ENCODE data around the gene RNF114.
A peak's percentile ranks its signal among the peaks of the same experiment; 100 is the strongest.

The RNF114 gene

DNA sequence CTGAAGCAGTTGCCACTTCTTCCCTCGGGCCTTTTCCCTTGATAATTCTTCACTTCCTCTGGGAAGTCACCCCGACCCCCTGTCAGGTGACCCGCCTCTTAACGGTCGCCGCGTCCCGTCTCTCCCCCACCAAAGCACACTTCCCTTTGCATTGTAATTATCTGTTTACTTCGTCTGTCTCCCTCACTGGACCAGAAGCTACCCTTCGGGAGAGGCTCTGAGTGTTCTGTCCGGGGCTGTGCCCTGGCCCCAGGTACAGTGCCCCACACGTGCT is 45.8 kb downstream of the RNF114 start:
- TF ChIP-seq, protein P1, sequence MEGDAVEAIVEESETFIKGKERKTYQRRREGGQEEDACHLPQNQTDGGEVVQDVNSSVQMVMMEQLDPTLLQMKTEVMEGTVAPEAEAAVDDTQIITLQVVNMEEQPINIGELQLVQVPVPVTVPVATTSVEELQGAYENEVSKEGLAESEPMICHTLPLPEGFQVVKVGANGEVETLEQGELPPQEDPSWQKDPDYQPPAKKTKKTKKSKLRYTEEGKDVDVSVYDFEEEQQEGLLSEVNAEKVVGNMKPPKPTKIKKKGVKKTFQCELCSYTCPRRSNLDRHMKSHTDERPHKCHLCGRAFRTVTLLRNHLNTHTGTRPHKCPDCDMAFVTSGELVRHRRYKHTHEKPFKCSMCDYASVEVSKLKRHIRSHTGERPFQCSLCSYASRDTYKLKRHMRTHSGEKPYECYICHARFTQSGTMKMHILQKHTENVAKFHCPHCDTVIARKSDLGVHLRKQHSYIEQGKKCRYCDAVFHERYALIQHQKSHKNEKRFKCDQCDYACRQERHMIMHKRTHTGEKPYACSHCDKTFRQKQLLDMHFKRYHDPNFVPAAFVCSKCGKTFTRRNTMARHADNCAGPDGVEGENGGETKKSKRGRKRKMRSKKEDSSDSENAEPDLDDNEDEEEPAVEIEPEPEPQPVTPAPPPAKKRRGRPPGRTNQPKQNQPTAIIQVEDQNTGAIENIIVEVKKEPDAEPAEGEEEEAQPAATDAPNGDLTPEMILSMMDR (IDR thresholded peaks at IDR 0.05; ENCODE audit: low read depth, low read length) = no peak
- no peak for DNase-seq (ENCODE audit: extremely low read depth, low read depth)

DNA sequence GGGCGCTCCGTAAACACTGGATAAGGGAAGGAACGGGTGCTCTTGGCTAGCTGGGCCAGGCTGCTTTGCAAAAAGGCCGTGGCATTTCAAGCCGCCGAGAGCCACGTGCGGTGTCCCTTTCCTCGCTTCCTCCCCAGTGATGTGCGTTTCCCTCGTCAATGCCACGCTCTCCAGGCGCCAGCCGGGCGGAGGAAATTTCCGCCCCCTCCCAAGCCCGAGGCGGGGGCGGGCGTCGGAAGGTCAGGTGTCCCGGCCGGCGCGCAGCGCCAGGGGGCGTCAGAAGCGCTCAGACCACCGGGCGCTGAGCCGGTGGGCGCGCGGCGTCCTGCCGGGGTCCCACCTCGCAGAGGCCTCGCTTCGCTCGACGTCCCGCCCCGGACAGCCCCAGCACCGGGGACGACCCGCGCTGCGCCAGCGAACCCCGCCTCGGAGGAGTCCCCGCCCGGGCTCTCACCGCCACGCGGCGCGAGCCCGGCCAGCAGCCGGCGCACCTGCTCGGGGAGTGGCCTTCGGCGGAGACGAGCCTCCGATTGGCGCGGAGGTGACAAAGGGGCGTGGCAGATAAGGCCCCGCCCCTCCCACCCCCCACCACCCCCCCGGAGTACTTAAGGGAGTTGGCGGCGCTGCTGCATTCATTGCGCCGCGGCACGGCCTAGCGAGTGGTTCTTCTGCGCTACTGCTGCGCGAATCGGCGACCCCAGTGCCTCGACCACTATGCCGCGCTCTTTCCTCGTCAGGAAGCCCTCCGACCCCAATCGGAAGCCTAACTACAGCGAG is 46.3 kb downstream of the RNF114 start, which contains the start of gene SNAI1:
Gene SNAI1, plus strand, starts transcription at position 635 of the 777 bp plus-strand sequence. Its CDS starts 80 bp downstream, at position 715.
- peak; percentile 74 for DNase-seq (ENCODE audit: extremely low read depth, low read depth)
- TF ChIP-seq, protein P1 (IDR thresholded peaks at IDR 0.05; ENCODE audit: low read depth, low read length) = peak; percentile 37

DNA sequence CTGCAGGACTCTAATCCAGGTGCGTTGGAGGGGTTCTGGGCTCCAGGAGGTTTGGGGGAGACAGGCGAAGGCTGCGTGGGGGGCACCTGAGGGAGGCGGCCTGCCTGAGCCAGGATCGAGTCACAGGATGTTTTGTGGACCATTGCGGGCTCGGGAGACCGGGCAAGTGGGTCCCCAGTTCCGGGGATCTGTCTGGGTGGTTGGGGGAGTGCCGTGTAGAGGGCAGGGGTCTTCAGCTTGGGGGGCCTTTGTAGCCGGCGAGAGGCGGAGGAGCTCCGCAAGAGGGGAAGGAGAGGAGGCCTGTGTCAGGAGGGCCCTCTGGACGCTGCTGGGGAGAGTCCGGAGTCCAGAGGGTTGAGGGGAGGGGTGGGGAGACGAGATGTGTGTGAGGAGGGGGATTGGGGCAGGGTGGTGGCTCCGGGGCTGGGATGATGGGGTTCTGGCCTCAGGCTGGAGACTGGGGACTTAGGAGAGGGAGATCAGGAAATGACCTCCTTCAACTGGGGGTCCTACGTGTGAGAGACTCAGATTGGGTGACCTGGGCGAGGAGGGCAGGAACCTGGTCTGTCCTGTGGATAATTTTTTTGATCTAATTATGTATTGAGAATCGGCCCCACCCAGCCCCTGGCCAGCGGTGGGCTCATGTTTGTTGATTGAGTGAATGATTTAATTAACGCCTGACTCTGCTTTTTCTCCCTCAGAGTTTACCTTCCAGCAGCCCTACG is 47.1 kb downstream of the RNF114 start:
- TF ChIP-seq, protein P1 (IDR thresholded peaks at IDR 0.05; ENCODE audit: low read depth, low read length) = no peak
- no peak for DNase-seq (ENCODE audit: extremely low read depth, low read depth)

DNA sequence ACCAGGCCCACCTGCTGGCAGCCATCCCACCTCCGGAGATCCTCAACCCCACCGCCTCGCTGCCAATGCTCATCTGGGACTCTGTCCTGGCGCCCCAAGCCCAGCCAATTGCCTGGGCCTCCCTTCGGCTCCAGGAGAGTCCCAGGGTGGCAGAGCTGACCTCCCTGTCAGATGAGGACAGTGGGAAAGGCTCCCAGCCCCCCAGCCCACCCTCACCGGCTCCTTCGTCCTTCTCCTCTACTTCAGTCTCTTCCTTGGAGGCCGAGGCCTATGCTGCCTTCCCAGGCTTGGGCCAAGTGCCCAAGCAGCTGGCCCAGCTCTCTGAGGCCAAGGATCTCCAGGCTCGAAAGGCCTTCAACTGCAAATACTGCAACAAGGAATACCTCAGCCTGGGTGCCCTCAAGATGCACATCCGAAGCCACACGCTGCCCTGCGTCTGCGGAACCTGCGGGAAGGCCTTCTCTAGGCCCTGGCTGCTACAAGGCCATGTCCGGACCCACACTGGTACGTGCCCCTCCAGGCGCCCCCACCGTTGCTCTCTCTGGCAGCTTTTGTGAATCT is 47.7 kb downstream of the RNF114 start:
- no peak for DNase-seq (ENCODE audit: extremely low read depth, low read depth)
- TF ChIP-seq, protein P1 (IDR thresholded peaks at IDR 0.05; ENCODE audit: low read depth, low read length) = no peak

DNA sequence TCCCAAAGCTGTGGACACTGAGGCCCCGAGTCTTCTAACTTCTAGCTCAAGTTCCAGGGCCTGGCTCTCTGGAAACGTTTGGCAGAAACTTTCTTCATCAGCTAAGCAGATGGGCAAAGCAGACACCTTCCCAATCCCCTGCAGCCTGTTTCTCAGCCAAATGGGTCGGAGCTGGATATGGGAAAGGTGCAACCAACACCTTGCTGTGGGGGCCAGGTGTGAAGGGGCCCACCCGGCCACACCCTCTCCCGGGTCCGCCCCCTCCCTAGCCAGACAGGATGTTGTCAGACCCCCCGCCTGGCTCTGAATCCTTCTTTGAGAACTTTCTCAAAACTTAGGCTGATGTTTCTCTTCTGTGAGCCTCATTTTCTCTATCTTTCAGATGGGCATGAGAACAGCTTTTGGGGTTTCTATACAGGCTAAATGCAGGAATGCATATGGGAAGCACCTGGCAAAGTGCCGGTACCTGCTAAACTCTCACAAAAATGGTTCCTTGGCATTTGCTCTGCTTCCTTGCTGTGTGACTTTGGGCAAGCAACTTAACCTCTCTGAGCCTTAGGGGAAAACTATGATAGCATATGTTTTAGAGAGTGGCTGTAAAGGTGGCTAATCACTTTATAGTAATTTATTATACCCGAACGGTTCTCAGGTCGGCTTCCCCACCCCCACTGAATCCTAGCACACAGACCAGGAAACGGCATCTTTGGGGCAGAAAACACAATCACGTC is 48.4 kb downstream of the RNF114 start:
- TF ChIP-seq, protein P1 (IDR thresholded peaks at IDR 0.05; ENCODE audit: low read depth, low read length) = no peak
- no peak for DNase-seq (ENCODE audit: extremely low read depth, low read depth)

DNA sequence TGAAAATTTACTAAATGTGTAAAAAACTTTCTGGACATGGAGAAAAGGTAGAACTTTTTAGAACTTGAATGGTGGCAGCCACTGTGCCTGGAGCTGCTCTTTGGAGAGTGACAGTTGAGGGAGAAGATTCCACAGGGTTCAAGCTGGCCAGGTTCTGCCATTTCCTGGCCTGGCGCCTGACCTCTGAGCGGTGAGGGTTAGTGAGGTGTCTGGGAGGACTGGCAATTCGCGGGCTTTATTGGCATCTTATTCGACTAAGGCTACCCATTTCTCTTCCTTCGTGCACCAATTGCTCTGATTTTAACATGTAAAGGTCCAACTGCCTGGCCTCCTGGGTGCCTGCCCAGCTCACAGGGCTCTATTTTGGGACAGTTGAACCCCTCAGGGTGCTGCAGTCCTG is 49.0 kb downstream of the RNF114 start:
- no peak for DNase-seq (ENCODE audit: extremely low read depth, low read depth)
- TF ChIP-seq, protein P1 (IDR thresholded peaks at IDR 0.05; ENCODE audit: low read depth, low read length) = no peak

Measured in AG09319 (cell line).